Muscle of back (tissue), 11 donors: Measurements from ENCODE around the gene TBX18. TPM values are rescaled to one million over a fixed set of nuclear protein-coding genes. Genes with fewer than 3 reads are reported as not detected.

Source experiments
- DNase-seq, 3 donors: peaks; one replicate each; pipeline versions ENCODE4 v3.0.0 to v3.0.0-alpha.2; 2013
- polyA plus RNA-seq, 10 donors: library from polyadenylated mRNA; unstranded; fragments of 120-200 nt; gene quantifications; one replicate each; pipeline ENCODE4 v1.2.1, GENCODE V29; 2013; ENCODE audit not compliant: insufficient read length in 10 of 10

The TBX18 gene
- polyA plus RNA-seq, 10 donors, result 9.2 to 30.6 (median 12.8) TPM

GRCh38 chr6:84681693-84682326, 82.6 kb downstream of the TBX18 start:
- DNase-seq, result no peak

GRCh38 chr6:84675651-84676050, 88.7 kb downstream of the TBX18 start:
- no peak for DNase-seq

- no peak for DNase-seq
Measured at GRCh38 chr6:84674395-84674794, 90.0 kb downstream of the TBX18 start.

GRCh38 chr6:84671183-84671582, 93.2 kb downstream of the TBX18 start:
- no peak for DNase-seq

- DNase-seq, result no peak
Measured at GRCh38 chr6:84669945-84670344, 94.5 kb downstream of the TBX18 start.

- DNase-seq, result no peak
Measured at GRCh38 chr6:84667252-84668213, 96.9 kb downstream of the TBX18 start.

- DNase-seq, result no peak
Measured at GRCh38 chr6:84665401-84665800, 99.0 kb downstream of the TBX18 start.

GRCh38 chr6:84663866-84664265, 100.5 kb downstream of the TBX18 start:
- peak in 1 of 3 donors; percentile 18 for DNase-seq

GRCh38 chr6:84657486-84657885, 106.9 kb downstream of the TBX18 start:
- DNase-seq, result no peak

- DNase-seq, result no peak
Measured at GRCh38 chr6:84657025-84657424, 107.4 kb downstream of the TBX18 start.

- DNase-seq, result no peak
Measured at GRCh38 chr6:84653027-84653551, 111.3 kb downstream of the TBX18 start.

- DNase-seq, result peak; percentile 37 to 93 (median 62)
Measured at GRCh38 chr6:84652356-84653026, 111.9 kb downstream of the TBX18 start.

- no peak for DNase-seq
Measured at GRCh38 chr6:84651583-84651982, 112.8 kb downstream of the TBX18 start.

- no peak for DNase-seq
Measured at GRCh38 chr6:84648444-84648843, 116.0 kb downstream of the TBX18 start.

GRCh38 chr6:84645563-84646266, 118.7 kb downstream of the TBX18 start:
- peak in 1 of 3 donors; percentile 33 for DNase-seq

GRCh38 chr6:84645000-84645399, 119.4 kb downstream of the TBX18 start:
- no peak for DNase-seq

- no peak for DNase-seq
Measured at GRCh38 chr6:84643778-84644177, 120.6 kb downstream of the TBX18 start.

GRCh38 chr6:84641076-84641475, 123.3 kb downstream of the TBX18 start:
- DNase-seq, result no peak

- DNase-seq, result no peak
Measured at GRCh38 chr6:84639396-84639795, 125.0 kb downstream of the TBX18 start.

GRCh38 chr6:84638286-84638685, 126.1 kb downstream of the TBX18 start:
- no peak for DNase-seq
